H1 (cell line): Measurements from ENCODE around the gene CCDC38. TPM values are rescaled to one million over a fixed set of nuclear protein-coding genes. Genes with fewer than 3 reads are reported as not detected.

Experiments
- CTCF ChIA-PET: fragments of 300-600 bp; sonication (Branson Sonifier 250); formaldehyde crosslinking; loops from one replicate; lab custom pipeline; 2021; ENCODE audit not compliant: partially characterized antibody; lab: Charles Lee
- POLR2A ChIA-PET: fragments of 300-600 bp; sonication (Branson Sonifier 250); formaldehyde crosslinking; loops from one replicate; lab custom pipeline; 2021; ENCODE audit warnings: inconsistent platforms; ENCODE audit not compliant: partially characterized antibody; lab: Charles Lee
- DNase-seq, 2 experiments: peaks; one replicate each; pipeline versions ENCODE4 v3.0.0 to v3.0.0-alpha.2; 2010 to 2022; ENCODE audit warnings: low spot score in 2 of 2, low read depth in 1 of 2, mixed read lengths in 1 of 2
- FAIRE-seq: peaks from 2 replicates; lab custom pipeline; 2011; peaks lifted over from hg19 to GRCh38; lab: Jason Lieb, UNC
- H2AFZ ChIP-seq: 2 replicates; pipeline ENCODE4 v1.8.1; 2012; ENCODE audit warnings: low read length, inconsistent platforms
- H2AK5ac ChIP-seq: 2 replicates; pipeline ENCODE4 v1.6.1; 2013; ENCODE audit warnings: low read depth, low read length
- H2BK120ac ChIP-seq: replicated peaks from 2 replicates; pipeline ENCODE3; 2013; ENCODE audit warnings: low read depth, low read length, inconsistent platforms
- H2BK12ac ChIP-seq: 2 replicates; pipeline ENCODE4 v1.6.1; 2013; ENCODE audit warnings: low read depth, low read length
- H2BK15ac ChIP-seq: 2 replicates; pipeline ENCODE4 v1.6.1; 2013; ENCODE audit warnings: low read length
- H2BK20ac ChIP-seq: 2 replicates; pipeline ENCODE4 v1.6.1; 2013; ENCODE audit warnings: low read length
- H2BK5ac ChIP-seq: 2 replicates; pipeline ENCODE4 v1.6.1; 2013; ENCODE audit warnings: low read depth, low read length
- H3K14ac ChIP-seq: 2 replicates; pipeline ENCODE4 v1.6.1; 2013; ENCODE audit warnings: inconsistent platforms; ENCODE audit not compliant: insufficient read length
- H3K18ac ChIP-seq: 2 replicates; pipeline ENCODE4 v1.6.1; 2013; ENCODE audit warnings: low read length; ENCODE audit errors: extremely low read depth
- H3K23ac ChIP-seq: 2 replicates; pipeline ENCODE4 v1.6.1; 2013; ENCODE audit warnings: inconsistent platforms; ENCODE audit not compliant: insufficient read length
- H3K23me2 ChIP-seq: 2 replicates; pipeline ENCODE4 v1.6.1; 2013; ENCODE audit warnings: low read depth, low read length
- H3K27ac ChIP-seq: 2 replicates; pipeline ENCODE4 v1.6.1; 2011; ENCODE audit warnings: low read depth, low read length, inconsistent platforms
- H3K27me3 ChIP-seq, 4 experiments: replicated peaks in 1 of 4; 1 replicate in 1 of 4; 2 replicates in 3 of 4; pipeline versions ENCODE4 v1.6.1 to v1.8.1; 2011 to 2013; ENCODE audit warnings: low read length in 3 of 4, mild to moderate bottlenecking in 3 of 4, inconsistent platforms in 2 of 4, mixed read lengths in 2 of 4, moderate library complexity in 1 of 4; ENCODE audit not compliant: control insufficient read depth in 3 of 4, insufficient read depth in 3 of 4; ENCODE audit errors: extremely low read depth in 1 of 4
- H3K36me3 ChIP-seq, 4 experiments: 2 replicates each; pipeline versions ENCODE4 v1.6.1 to v1.8.1; 2011 to 2013; ENCODE audit warnings: mild to moderate bottlenecking in 4 of 4, low read length in 3 of 4, moderate library complexity in 2 of 4, control low read depth in 1 of 4, inconsistent platforms in 1 of 4; ENCODE audit not compliant: insufficient read depth in 4 of 4, control insufficient read depth in 2 of 4
- H3K4ac ChIP-seq: replicated peaks from 2 replicates; pipeline ENCODE3; 2013; ENCODE audit warnings: low read length, low read depth, mixed read lengths, inconsistent platforms; ENCODE audit not compliant: insufficient read length
- H3K4me1 ChIP-seq, 4 experiments: replicated peaks in 1 of 4; 1 replicate in 1 of 4; 2 replicates in 3 of 4; pipeline versions ENCODE4 v1.6.1 to v1.8.1; 2011 to 2013; ENCODE audit warnings: low read length in 3 of 4, inconsistent platforms in 2 of 4, mixed read lengths in 1 of 4; ENCODE audit not compliant: insufficient read depth in 4 of 4, control insufficient read depth in 3 of 4
- H3K4me2 ChIP-seq, 2 experiments: 2 replicates each; pipeline versions ENCODE4 v1.6.1 to v1.8.1; 2011 to 2013; ENCODE audit warnings: low read depth in 2 of 2, low read length in 2 of 2, control low read depth in 1 of 2, inconsistent platforms in 1 of 2, mild to moderate bottlenecking in 1 of 2; ENCODE audit not compliant: insufficient read depth in 1 of 2
- H3K4me3 ChIP-seq, 4 experiments: fragments of 200-600, 300-600 bp in 1 of 4; sonication (generic), shearing (Covaris generic), sonication (Bioruptor Twin) in 1 of 4; 2 replicates each; pipeline versions ENCODE4 v1.5.1 to v1.8.1; 2011 to 2016; ENCODE audit warnings: low read length in 4 of 4, low read depth in 3 of 4, control low read depth in 2 of 4, inconsistent platforms in 2 of 4, mild to moderate bottlenecking in 2 of 4, mixed read lengths in 1 of 4, moderate library complexity in 1 of 4; ENCODE audit not compliant: insufficient read depth in 2 of 4; ENCODE audit errors: extremely low read depth in 1 of 4
- H3K56ac ChIP-seq: replicated peaks from 2 replicates; pipeline ENCODE3; 2013; ENCODE audit warnings: low read depth, mild to moderate bottlenecking, mixed read lengths, low read length, inconsistent platforms; ENCODE audit not compliant: insufficient read length
- H3K79me1 ChIP-seq: 2 replicates; pipeline ENCODE4 v1.6.1; 2013; ENCODE audit warnings: low read depth, low read length, control low read depth
- H3K79me2 ChIP-seq, 2 experiments: 2 replicates each; pipeline versions ENCODE4 v1.6.1 to v1.8.1; 2012 to 2013; ENCODE audit warnings: low read length in 2 of 2, mild to moderate bottlenecking in 2 of 2, inconsistent platforms in 1 of 2; ENCODE audit not compliant: insufficient read depth in 2 of 2, control insufficient read depth in 1 of 2
- H3K9ac ChIP-seq, 4 experiments: replicated peaks in 1 of 4; 1 replicate in 1 of 4; 2 replicates in 3 of 4; pipeline versions ENCODE4 v1.6.1 to v1.8.1; 2011 to 2013; ENCODE audit warnings: low read depth in 3 of 4, low read length in 3 of 4, control low read depth in 2 of 4, mild to moderate bottlenecking in 2 of 4, moderate library complexity in 2 of 4, inconsistent platforms in 1 of 4; ENCODE audit errors: extremely low read depth in 1 of 4
- H3K9me3 ChIP-seq, 2 experiments: 2 replicates each; pipeline versions ENCODE4 v1.6.1 to v1.8.1; 2012 to 2013; ENCODE audit warnings: mild to moderate bottlenecking in 2 of 2, moderate library complexity in 2 of 2, control low read depth in 1 of 2, inconsistent platforms in 1 of 2, low read depth in 1 of 2, low read length in 1 of 2, mixed read lengths in 1 of 2; ENCODE audit not compliant: insufficient read depth in 2 of 2
- H4K20me1 ChIP-seq, 2 experiments: replicated peaks in 1 of 2; 2 replicates each; pipeline versions ENCODE3 to v1.8.1; 2011 to 2013; ENCODE audit warnings: inconsistent platforms in 2 of 2, low read length in 2 of 2, mild to moderate bottlenecking in 1 of 2; ENCODE audit not compliant: insufficient read depth in 2 of 2, control insufficient read depth in 1 of 2
- H4K5ac ChIP-seq: 2 replicates; pipeline ENCODE4 v1.6.1; 2013; ENCODE audit warnings: low read length, low read depth, mixed read lengths, inconsistent platforms; ENCODE audit not compliant: insufficient read length
- H4K8ac ChIP-seq: 2 replicates; pipeline ENCODE4 v1.8.0; 2013; ENCODE audit warnings: mild to moderate bottlenecking, moderate library complexity, low read length, inconsistent platforms; ENCODE audit not compliant: insufficient read depth; ENCODE audit errors: extremely low read depth
- H4K91ac ChIP-seq: replicated peaks from 2 replicates; pipeline ENCODE3; 2013; ENCODE audit warnings: low read length, mixed read lengths, inconsistent platforms; ENCODE audit not compliant: insufficient read length
- EGR1 ChIP-seq: IDR thresholded peaks from 2 replicates; pipeline ENCODE4 v1.6.1; 2011; ENCODE audit warnings: low read depth, low read length, borderline replicate concordance
- HDAC6 ChIP-seq: IDR thresholded peaks from one replicate; pipeline ENCODE4 v1.7.1; 2012; ENCODE audit warnings: low read depth, mild to moderate bottlenecking, inconsistent platforms, low read length, moderate library complexity
- MAFK ChIP-seq: IDR thresholded peaks from 2 replicates; pipeline ENCODE4 v1.6.1; 2012; ENCODE audit warnings: low read depth, mild to moderate bottlenecking, improper control_type of control experiment, low read length
- NANOG ChIP-seq: IDR thresholded peaks from 2 replicates; pipeline ENCODE4 v1.6.1; 2011; ENCODE audit warnings: low read length, low read depth, mild to moderate bottlenecking, inconsistent platforms; ENCODE audit not compliant: insufficient read depth, poor library complexity, severe bottlenecking
- RBBP5 ChIP-seq: IDR thresholded peaks from 2 replicates; pipeline ENCODE4 v1.7.1; 2012; ENCODE audit warnings: low read depth, mild to moderate bottlenecking, inconsistent platforms, low read length, moderate library complexity, borderline replicate concordance
- SP4 ChIP-seq: IDR thresholded peaks from 2 replicates; pipeline ENCODE4 v1.6.1; 2012; ENCODE audit warnings: low read length, inconsistent platforms
- polyA plus RNA-seq, 7 experiments: library from polyadenylated mRNA; depleted of rRNA in 3 of 7; stranded (reverse) in 5 of 7; unstranded in 2 of 7; fragments of >200 nt in 5 of 7; fragments of 200-250 nt in 2 of 7; gene quantifications; 1 replicate in 5 of 7; 2 replicates in 1 of 7; 4 replicates in 1 of 7; pipeline versions ENCODE4 v1.2.1 to v1.2.3, GENCODE V29; 2011 to 2013; ENCODE audit warnings: missing spikeins in 2 of 7, mixed read lengths in 2 of 7
- total RNA-seq: library from RNA; stranded (reverse); fragmentation: NEBNext Ultra II Directional; extraction: Animal tissue kit (Norgen Biotek cat#: 25700); gene quantifications from 2 replicates; pipeline ENCODE4 v1.2.1, GENCODE V29; 2021

CCDC38 gene
- total and polyA plus RNA-seq, 2 of the 8 experiments (the other 6 are each of a cell fraction or from before 2014, with no cell fraction given), result not detected

GRCh38 chr12:95951515-95951914 is 9.1 kb upstream of the CCDC38 start:
- Histone ChIP-seq H4K5ac (no peak overlapping the region), H3K9ac (no peak overlapping the region), H3K4me2 (no peak overlapping the region), H2BK5ac (no peak overlapping the region), H3K27me3 (no peaks in the 10 kb centered on the region), H3K56ac (no peak overlapping the region), H2BK20ac (no peak overlapping the region), H4K20me1 (no peaks in the 10 kb centered on the region), H2AK5ac (no peak overlapping the region), H4K8ac (no peak overlapping the region), H3K9me3 (no peaks in the 10 kb centered on the region), H3K27ac (no peak overlapping the region), H2BK120ac (no peak overlapping the region), H3K4me3 (no peak overlapping the region), H3K4ac (no peak overlapping the region), H2BK15ac (no peak overlapping the region), H3K79me2 (no peaks in the 10 kb centered on the region), H3K14ac (no peak overlapping the region), H3K36me3 (no peaks in the 10 kb centered on the region), H3K23me2 (no peaks in the 10 kb centered on the region), H2BK12ac (no peak overlapping the region), H3K23ac (no peak overlapping the region), H3K79me1 (no peaks in the 10 kb centered on the region), H3K18ac (no peak overlapping the region), H3K4me1 (peaks cover 0 to 4% (median under 1%) of the 10 kb centered on the region in 4 experiments; a peak in 1 of 7 replicates), H2AFZ (no peak overlapping the region), H4K91ac (no peak overlapping the region)
- CTCF ChIA-PET, result interaction anchor here (2.9 to 17.8 kb wide), 3 partner anchors 11 to 46 kb away, joined by 14 to 149 read pairs (median 123); partner anchors contain the start of genes AMDHD1, CCDC38 and HAL
- DNase-seq (no peak), FAIRE-seq (no peak)
- POLR2A ChIA-PET, result interaction anchor here (1.4 kb wide), 1 partner anchor 8 kb away, joined by 5 read pairs; the partner anchor contains the start of genes AMDHD1 and CCDC38
- TF ChIP-seq EGR1 (no peak), RBBP5 (no peak), MAFK (no peak), NANOG (no peak), SP4 (no peak), HDAC6 (no peak)
